ENCODE data around the gene PAQR7. TPM values are rescaled to one million over a fixed set of nuclear protein-coding genes. Genes with fewer than 3 reads are reported as not detected.

PAQR7 gene
- total RNA-seq (2022) (3.8 and 4.4 TPM in 2 replicates), Bru-seq, nascent RNA (percentile 42 among the genes with signal in this experiment), BruChase-seq, experiment 1, labeled RNA remaining after a 6-hour chase (percentile 49 among the genes with signal in this experiment), BruChase-seq, experiment 2, labeled RNA remaining after a 2-hour chase (percentile 56 among the genes with signal in this experiment)
- long read RNA-seq, result 0 reads

- Mint-ChIP-seq H3K27ac (ENCODE audit: low read depth, unreplicated experiment) (peak within 1 kb of the TSS; percentile 54), H3K27me3 (ENCODE audit: insufficient read depth, unreplicated experiment) (no peaks in the 10 kb centered on the region), H3K4me1 (ENCODE audit: insufficient read depth, unreplicated experiment) (peaks cover 16% of the 10 kb centered on the region), H3K36me3 (ENCODE audit: insufficient read depth, unreplicated experiment) (no peaks in the 10 kb centered on the region), H3K4me3 (ENCODE audit: unreplicated experiment) (peak within 1 kb of the TSS; percentile 81), H3K9me3 (ENCODE audit: unreplicated experiment) (no peaks in the 10 kb centered on the region)
- DNase-seq (ENCODE audit: unreplicated experiment), result peak; percentile 57
- no TSS peak for BruUV-seq (replicated peaks)
- TF ChIP-seq CTCF (IDR thresholded peaks at IDR 0.05; ENCODE audit: unreplicated experiment), result no peak
- intact Hi-C loops (cut with micrococcal nuclease), result no loop called here
- POLR2A ChIA-PET, result interaction anchor here (0.6 to 6.9 kb wide), 14 partner anchors 11 to 1130 kb away, joined by 3 to 83 read pairs (median 5); partner anchors contain the start of genes CLIC4, MTFR1L and PAFAH2
- CTCF ChIA-PET, result interaction anchor here (0.6 to 1.2 kb wide), 7 partner anchors 16 to 270 kb away, joined by 3 to 4 read pairs (median 3); no protein-coding TSS in a partner anchor
Observed at GRCh38 chr1:25875154-25875855, at the start of gene PAQR7. TSS of gene PAQR7 (minus strand) at chr1:25875708. CDS start at chr1:25863839, 11,869 bp downstream.

GRCh38 chr1:25924454-25924853 is 48.9 kb upstream of the PAQR7 start:
- H3K27ac Mint-ChIP-seq (ENCODE audit: low read depth, unreplicated experiment), result no peak overlapping the region
- H3K4me1 Mint-ChIP-seq (ENCODE audit: insufficient read depth, unreplicated experiment), result no peaks in the 10 kb centered on the region
- H3K9me3 Mint-ChIP-seq (ENCODE audit: unreplicated experiment), result no peaks in the 10 kb centered on the region
- DNase-seq (ENCODE audit: unreplicated experiment), result no peak
- intact Hi-C loops (cut with micrococcal nuclease), result no loop called here
- H3K27me3 Mint-ChIP-seq (ENCODE audit: insufficient read depth, unreplicated experiment), result peaks cover 45% of the 10 kb centered on the region
- H3K36me3 Mint-ChIP-seq (ENCODE audit: insufficient read depth, unreplicated experiment), result no peaks in the 10 kb centered on the region
- no peak overlapping the region for H3K4me3 Mint-ChIP-seq (ENCODE audit: unreplicated experiment)
- POLR2A ChIA-PET, result interaction anchor here (0.6 kb wide), 1 partner anchor 47 kb away, joined by 3 read pairs; no protein-coding TSS in a partner anchor
- BruUV-seq (replicated peaks), result no TSS peak
- TF ChIP-seq CTCF (IDR thresholded peaks at IDR 0.05; ENCODE audit: unreplicated experiment), result no peak
- CTCF ChIA-PET, result no interaction called here

GRCh38 chr1:25922971-25923552 is 47.6 kb upstream of the PAQR7 start:
- BruUV-seq (replicated peaks), result no TSS peak
- H3K4me1 Mint-ChIP-seq (ENCODE audit: insufficient read depth, unreplicated experiment), result no peaks in the 10 kb centered on the region
- peak; percentile 8 for DNase-seq (ENCODE audit: unreplicated experiment)
- H3K9me3 Mint-ChIP-seq (ENCODE audit: unreplicated experiment), result no peaks in the 10 kb centered on the region
- intact Hi-C loops (cut with micrococcal nuclease), result no loop called here
- POLR2A ChIA-PET, result interaction anchor here (2.1 kb wide), 1 partner anchor 18 kb away, joined by 10 read pairs; no protein-coding TSS in a partner anchor
- H3K27me3 Mint-ChIP-seq (ENCODE audit: insufficient read depth, unreplicated experiment), result peaks cover 45% of the 10 kb centered on the region
- H3K36me3 Mint-ChIP-seq (ENCODE audit: insufficient read depth, unreplicated experiment), result no peaks in the 10 kb centered on the region
- H3K4me3 Mint-ChIP-seq (ENCODE audit: unreplicated experiment), result peak overlapping the region; percentile 40
- CTCF ChIA-PET, result interaction anchor here (0.6 to 0.7 kb wide), 2 partner anchors 18 to 90 kb away, joined by 3 to 4 read pairs; no protein-coding TSS in a partner anchor
- H3K27ac Mint-ChIP-seq (ENCODE audit: low read depth, unreplicated experiment), result no peak overlapping the region
- no peak for TF ChIP-seq CTCF (IDR thresholded peaks at IDR 0.05; ENCODE audit: unreplicated experiment)

All from MCF 10A (cell line).